AG04449 (cell line): ENCODE data around the gene NISCH.

Source experiments
- CTCF ChIA-PET: fragments of 350-600 bp; formaldehyde crosslinking; extraction: SDS; loops from one replicate; lab custom pipeline; 2021; ENCODE audit warnings: antibody characterized with exemption; lab: Yijun Ruan, JAX
- POLR2A ChIA-PET: fragments of 400-600, 350-600 bp; formaldehyde crosslinking; extraction: SDS; loops from one replicate; lab custom pipeline; 2020; ENCODE audit warnings: antibody characterized with exemption, inconsistent platforms; lab: Yijun Ruan, JAX
- DNase-seq: peaks from one replicate; pipeline ENCODE4 v3.0.0-alpha.2; 2010; ENCODE audit warnings: low read depth, low spot score
- H3K4me3 ChIP-seq: 2 replicates; pipeline ENCODE4 v1.5.1; 2011; ENCODE audit warnings: low read depth, mild to moderate bottlenecking, control low read depth, low read length
- CTCF ChIP-seq: IDR thresholded peaks from one replicate; pipeline ENCODE4 v1.5.1; 2011; ENCODE audit warnings: mild to moderate bottlenecking, moderate library complexity, low read length, control low read depth, inconsistent platforms; ENCODE audit not compliant: insufficient read depth; ENCODE audit errors: missing control alignments

The NISCH gene

GRCh38 chr3:52527732-52528585, 72.6 kb downstream of the NISCH start:
- no peak for TF ChIP-seq CTCF
- ChIA-PET POLR2A (no interaction called here), CTCF (no interaction called here)
- no peak overlapping the region for H3K4me3 ChIP-seq
- no peak for DNase-seq

GRCh38 chr3:52528586-52529375, 73.4 kb downstream of the NISCH start:
- ChIA-PET POLR2A (no interaction called here), CTCF (no interaction called here)
- no peak for DNase-seq
- no peak for TF ChIP-seq CTCF
- H3K4me3 ChIP-seq = no peak overlapping the region

GRCh38 chr3:52529376-52530333, 74.3 kb downstream of the NISCH start:
- ChIA-PET CTCF (interaction anchor here (0.8 kb wide), 1 partner anchor 11 kb away, joined by 3 read pairs; no protein-coding TSS in a partner anchor), POLR2A (no interaction called here)
- TF ChIP-seq CTCF = no peak
- no peak for DNase-seq
- H3K4me3 ChIP-seq = no peak overlapping the region

GRCh38 chr3:52530918-52531826, 75.8 kb downstream of the NISCH start:
- TF ChIP-seq CTCF = no peak
- ChIA-PET POLR2A (interaction anchor here (1.4 kb wide), 1 partner anchor 33 kb away, joined by 3 read pairs; no protein-coding TSS in a partner anchor), CTCF (interaction anchor here (1.0 to 1.4 kb wide), 3 partner anchors 58 to 102 kb away, joined by 3 to 4 read pairs (median 4); no protein-coding TSS in a partner anchor)
- H3K4me3 ChIP-seq = peak overlapping the region; percentile 77
- DNase-seq = no peak

- no peak for TF ChIP-seq CTCF
- H3K4me3 ChIP-seq = peak overlapping the region; percentile 77
- ChIA-PET POLR2A (interaction anchor here (1.4 kb wide), 1 partner anchor 34 kb away, joined by 3 read pairs; no protein-coding TSS in a partner anchor), CTCF (interaction anchor here (1.0 to 1.4 kb wide), 3 partner anchors 59 to 103 kb away, joined by 3 to 4 read pairs (median 4); no protein-coding TSS in a partner anchor)
- DNase-seq = no peak
Observed at GRCh38 chr3:52531860-52532516, 76.6 kb downstream of the NISCH start.
